Measurements from ENCODE around the gene GBA3.

Gene GBA3

DNA sequence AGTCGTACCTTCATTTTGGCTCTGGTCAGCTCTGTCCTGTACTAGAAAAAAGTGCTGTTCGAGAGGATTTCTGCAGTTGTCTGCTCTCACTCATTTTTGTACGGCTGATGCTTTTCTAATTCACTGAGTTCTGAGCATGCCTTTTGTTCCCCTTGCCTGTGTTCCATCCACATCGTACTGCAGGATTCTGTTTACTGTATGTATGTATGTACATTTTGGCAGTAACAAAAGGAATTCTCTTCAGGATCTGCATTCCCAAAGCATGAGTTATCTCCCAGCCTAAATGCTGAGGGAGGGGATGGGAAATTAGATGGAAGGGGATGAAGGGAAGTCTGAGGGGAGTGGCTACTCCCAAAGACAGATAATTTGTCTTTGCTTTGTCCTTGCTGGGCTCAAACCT lies 87.6 kb downstream of the GBA3 start:
- Histone ChIP-seq H4K20me1 (ENCODE audit: insufficient read depth, low read length) (no peaks in the 10 kb centered on the region), H3K79me2 (ENCODE audit: low read length) (no peaks in the 10 kb centered on the region), H3K4me1 (ENCODE audit: low read length) (no peaks in the 10 kb centered on the region), H3K9ac (ENCODE audit: low read length) (no peak overlapping the region), H3K27me3 (replicated peaks; ENCODE audit: insufficient read depth, low read length) (no peaks in the 10 kb centered on the region), H3K36me3 (replicated peaks; ENCODE audit: insufficient read depth, low read length) (no peaks in the 10 kb centered on the region), H3K4me2 (ENCODE audit: low read depth, low read length) (no peak overlapping the region), H3K9me3 (replicated peaks; ENCODE audit: insufficient read depth, low read length) (no peaks in the 10 kb centered on the region), H2AFZ (ENCODE audit: low read length) (no peak overlapping the region), H3F3A (ENCODE audit: insufficient read depth, low read length) (no peaks in the 10 kb centered on the region), H3K9me2 (replicated peaks; ENCODE audit: insufficient read depth, low read length) (no peaks in the 10 kb centered on the region), H3K4me3 (ENCODE audit: low read length) (no peak overlapping the region), H3K27ac (ENCODE audit: low read length) (no peak overlapping the region)
- no peak for DNase-seq
- TF ChIP-seq EZH2 (optimal IDR thresholded peaks at IDR 0.05; ENCODE audit: low read depth, low read length) (no peak), EZH2phosphoT487 (IDR thresholded peaks at IDR 0.05; ENCODE audit: low read length) (no peak), CTCF (IDR thresholded peaks at IDR 0.05; ENCODE audit: low read length) (no peak)

DNA sequence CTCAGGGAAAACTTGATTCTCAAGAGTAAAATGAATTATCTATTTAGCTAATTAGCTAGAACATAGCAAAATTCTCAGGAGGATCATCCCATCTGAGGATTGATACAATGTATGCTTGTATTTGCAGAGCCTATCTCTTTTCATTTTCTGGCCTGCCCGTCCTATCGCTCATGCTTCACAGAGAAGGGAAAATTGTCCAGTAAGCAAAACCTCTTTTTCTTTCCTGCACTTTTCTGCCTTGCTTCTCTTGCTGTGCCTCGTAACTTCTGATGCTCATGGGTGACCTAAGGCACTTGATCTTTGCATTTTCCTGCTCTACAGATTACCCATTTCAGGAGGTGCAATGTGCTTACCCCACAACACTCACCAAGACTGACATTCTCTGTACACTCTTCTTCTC lies 88.1 kb downstream of the GBA3 start:
- no peaks in the 10 kb centered on the region for H4K20me1 ChIP-seq (ENCODE audit: insufficient read depth, low read length)
- H3K9ac ChIP-seq (ENCODE audit: low read length): no peak overlapping the region
- DNase-seq: no peak
- no peaks in the 10 kb centered on the region for H3F3A ChIP-seq (ENCODE audit: insufficient read depth, low read length)
- no peak overlapping the region for H2AFZ ChIP-seq (ENCODE audit: low read length)
- TF ChIP-seq EZH2 (optimal IDR thresholded peaks at IDR 0.05; ENCODE audit: low read depth, low read length) (no peak), CTCF (IDR thresholded peaks at IDR 0.05; ENCODE audit: low read length) (no peak), EZH2phosphoT487 (IDR thresholded peaks at IDR 0.05; ENCODE audit: low read length) (no peak)
- H3K36me3 ChIP-seq (replicated peaks; ENCODE audit: insufficient read depth, low read length): no peaks in the 10 kb centered on the region
- H3K4me1 ChIP-seq (ENCODE audit: low read length): no peaks in the 10 kb centered on the region
- H3K4me3 ChIP-seq (ENCODE audit: low read length): no peak overlapping the region
- H3K9me3 ChIP-seq (replicated peaks; ENCODE audit: insufficient read depth, low read length): no peaks in the 10 kb centered on the region
- no peaks in the 10 kb centered on the region for H3K79me2 ChIP-seq (ENCODE audit: low read length)
- H3K27me3 ChIP-seq (replicated peaks; ENCODE audit: insufficient read depth, low read length): no peaks in the 10 kb centered on the region
- H3K4me2 ChIP-seq (ENCODE audit: low read depth, low read length): no peak overlapping the region
- H3K27ac ChIP-seq (ENCODE audit: low read length): no peak overlapping the region
- H3K9me2 ChIP-seq (replicated peaks; ENCODE audit: insufficient read depth, low read length): no peaks in the 10 kb centered on the region

DNA sequence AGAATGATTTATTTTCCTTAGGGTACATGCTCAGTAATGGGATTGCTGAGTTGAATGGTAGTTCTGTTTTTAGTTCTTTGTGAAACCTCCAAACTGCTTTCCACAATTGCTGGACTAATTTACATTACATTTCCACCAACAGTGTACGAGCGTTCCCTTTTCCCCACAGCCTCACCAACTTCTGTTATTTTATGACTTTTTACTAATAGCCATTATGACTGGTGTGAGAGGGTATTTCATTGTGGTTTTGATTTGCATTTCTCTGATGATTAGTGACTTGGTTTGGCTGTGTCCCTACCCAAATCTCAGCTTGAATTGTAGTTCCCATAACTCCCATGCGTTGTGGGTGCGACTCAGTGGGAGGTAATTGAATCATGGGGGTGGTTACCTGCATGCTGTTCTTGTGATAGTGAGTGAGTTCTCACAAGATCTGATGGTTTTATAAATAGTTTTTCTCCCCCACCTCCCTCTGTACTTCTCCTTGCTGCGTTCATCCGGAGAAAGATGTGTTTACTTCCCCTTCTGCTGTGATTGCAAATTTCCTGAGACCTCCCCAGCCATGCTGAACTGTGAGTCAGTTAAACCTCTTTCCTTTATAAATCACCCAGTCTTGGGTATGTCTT lies 95.1 kb downstream of the GBA3 start:
- Histone ChIP-seq H3K4me1 (ENCODE audit: low read length) (no peaks in the 10 kb centered on the region), H3K79me2 (ENCODE audit: low read length) (no peaks in the 10 kb centered on the region), H3F3A (ENCODE audit: insufficient read depth, low read length) (no peaks in the 10 kb centered on the region), H3K4me2 (ENCODE audit: low read depth, low read length) (no peak overlapping the region), H4K20me1 (ENCODE audit: insufficient read depth, low read length) (no peaks in the 10 kb centered on the region), H3K27me3 (replicated peaks; ENCODE audit: insufficient read depth, low read length) (no peaks in the 10 kb centered on the region), H3K9me3 (replicated peaks; ENCODE audit: insufficient read depth, low read length) (no peaks in the 10 kb centered on the region), H3K9ac (ENCODE audit: low read length) (no peak overlapping the region), H3K9me2 (replicated peaks; ENCODE audit: insufficient read depth, low read length) (no peaks in the 10 kb centered on the region), H3K4me3 (ENCODE audit: low read length) (no peak overlapping the region), H3K27ac (ENCODE audit: low read length) (no peak overlapping the region), H2AFZ (ENCODE audit: low read length) (no peak overlapping the region), H3K36me3 (replicated peaks; ENCODE audit: insufficient read depth, low read length) (no peaks in the 10 kb centered on the region)
- no peak for DNase-seq
- TF ChIP-seq EZH2 (optimal IDR thresholded peaks at IDR 0.05; ENCODE audit: low read depth, low read length) (no peak), CTCF (IDR thresholded peaks at IDR 0.05; ENCODE audit: low read length) (no peak), EZH2phosphoT487 (IDR thresholded peaks at IDR 0.05; ENCODE audit: low read length) (no peak)
